Activated naive CD4-positive, alpha-beta T cell treated with anti-CD3 and anti-CD28 coated beads, Interleukin-2, amount 50 U/mL, for 24 hours (primary cell): ENCODE measurements around the gene MPPE1.
"Not testable (repeated sequence)": the region's sequence is repeated elsewhere in the genome, so short reads cannot be mapped to it uniquely, and the experiment has no call there.

Experiments used
- H3K27ac Mint-ChIP-seq: one replicate; pipeline ENCODE4 v1.8.0; 2021; ENCODE audit warnings: mild to moderate bottlenecking, mixed read lengths
- H3K27me3 Mint-ChIP-seq: one replicate; pipeline ENCODE4 v1.8.0; 2021; ENCODE audit warnings: mixed read lengths
- H3K36me3 Mint-ChIP-seq: one replicate; pipeline ENCODE4 v1.8.0; 2021; ENCODE audit warnings: mixed read lengths
- H3K4me1 Mint-ChIP-seq: one replicate; pipeline ENCODE4 v1.8.0; 2021; ENCODE audit warnings: mixed read lengths
- H3K4me3 Mint-ChIP-seq: one replicate; pipeline ENCODE4 v1.8.0; 2021; ENCODE audit warnings: mild to moderate bottlenecking, mixed read lengths
- H3K9me3 Mint-ChIP-seq: one replicate; pipeline ENCODE4 v1.8.0; 2021; ENCODE audit warnings: mixed read lengths

The MPPE1 gene

DNA sequence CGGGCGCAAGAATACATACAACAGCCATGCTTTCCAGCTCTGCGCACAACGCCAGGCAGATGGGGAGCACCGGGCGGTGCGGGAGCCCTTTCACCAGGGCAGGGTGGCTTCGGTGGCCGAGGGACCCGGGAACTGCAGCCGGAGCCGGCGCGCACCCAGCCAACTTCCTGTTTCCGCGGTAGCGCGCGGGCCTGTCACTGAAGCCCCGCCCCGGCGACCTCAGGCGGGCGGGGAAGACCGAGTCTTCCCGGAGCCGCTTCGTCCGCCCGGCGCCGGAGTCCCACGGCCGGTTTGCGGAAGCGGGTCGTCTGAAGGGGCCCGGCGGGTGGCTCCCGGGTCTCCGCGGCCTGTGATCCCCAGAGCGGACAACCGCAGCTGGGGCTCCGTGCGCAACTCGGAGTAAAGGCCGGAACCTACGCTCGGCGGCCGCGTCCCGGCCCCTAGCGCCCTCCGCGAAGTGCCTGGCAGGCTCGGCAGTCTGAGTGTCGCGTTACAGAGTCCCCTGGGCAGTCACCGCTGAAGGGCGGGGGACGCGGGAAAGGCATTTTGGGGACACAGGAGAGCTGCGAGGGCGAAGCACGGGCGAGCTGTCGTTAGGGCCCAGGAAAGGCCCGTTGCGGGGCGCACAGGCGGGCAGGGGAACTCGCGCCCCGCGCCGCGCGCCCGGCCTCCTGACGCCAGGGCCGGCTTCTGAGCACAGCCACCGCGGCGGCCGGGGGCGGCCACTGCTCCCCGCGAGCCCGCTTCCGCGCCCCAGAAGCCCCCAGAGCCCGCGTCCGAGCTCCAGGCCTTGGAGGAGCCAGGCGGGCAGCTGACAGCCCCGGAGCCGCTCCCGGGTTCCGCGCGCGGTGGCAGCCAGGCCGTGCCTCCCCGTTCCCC is at the start of gene MPPE1:
MPPE1 (minus strand) TSS at position 136 of the 879 bp plus-strand sequence. CDS start 11,053 bp downstream, outside the sequence.
- no peaks in the 10 kb centered on the region for H3K27me3 Mint-ChIP-seq
- peaks cover 34% of the 10 kb centered on the region for H3K4me1 Mint-ChIP-seq
- peaks cover 4% of the 10 kb centered on the region for H3K36me3 Mint-ChIP-seq
- no peaks in the 10 kb centered on the region for H3K9me3 Mint-ChIP-seq
- peak within 1 kb of the TSS; percentile 94 for H3K27ac Mint-ChIP-seq
- H3K4me3 Mint-ChIP-seq, result peak within 1 kb of the TSS; percentile 94

- H3K9me3 Mint-ChIP-seq, result peaks cover 7% of the 10 kb centered on the region
- no peaks in the 10 kb centered on the region for H3K27me3 Mint-ChIP-seq
- no peak overlapping the region for H3K4me3 Mint-ChIP-seq
Measured at GRCh38 chr18:11957636-11958035, 49.5 kb upstream of the MPPE1 start.

GRCh38 chr18:11956371-11957308 is 48.5 kb upstream of the MPPE1 start:
- peak overlapping the region; percentile 70 for H3K27ac Mint-ChIP-seq
- peaks cover 2% of the 10 kb centered on the region for H3K36me3 Mint-ChIP-seq
- H3K27me3 Mint-ChIP-seq, result no peaks in the 10 kb centered on the region
- no peaks in the 10 kb centered on the region for H3K4me1 Mint-ChIP-seq
- peaks cover 7% of the 10 kb centered on the region for H3K9me3 Mint-ChIP-seq
- H3K4me3 Mint-ChIP-seq, result no peak overlapping the region

More at GRCh38 chr18:11957636-11958035, 49.5 kb upstream of the MPPE1 start:
- Mint-ChIP-seq H3K36me3 (peaks cover 2% of the 10 kb centered on the region), H3K4me1 (no peaks in the 10 kb centered on the region), H3K27ac (no peak overlapping the region)

GRCh38 chr18:11955239-11956029 is 47.3 kb upstream of the MPPE1 start:
- no peaks in the 10 kb centered on the region for H3K27me3 Mint-ChIP-seq

DNA sequence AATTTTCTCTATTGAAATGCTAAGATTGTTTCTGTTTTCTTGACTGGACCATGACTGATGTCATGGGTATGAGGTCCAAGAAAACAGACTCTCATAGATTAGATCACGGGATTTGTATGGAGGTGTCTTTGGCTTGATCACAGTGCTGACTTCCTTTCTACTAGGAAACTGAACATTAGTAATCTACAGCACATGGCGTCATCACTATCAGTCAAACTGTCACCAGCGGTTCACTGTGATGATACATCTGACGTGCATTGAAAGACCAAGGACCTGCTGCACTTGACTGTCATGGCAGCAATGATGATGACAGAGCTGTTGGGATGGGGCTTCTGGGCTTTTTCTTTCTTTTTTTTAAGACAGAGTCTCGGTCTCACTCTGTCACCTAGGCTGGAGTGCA is 45.0 kb upstream of the MPPE1 start:
- Mint-ChIP-seq H3K27ac (no peak overlapping the region), H3K4me3 (no peak overlapping the region), H3K4me1 (no peaks in the 10 kb centered on the region), H3K36me3 (peaks cover 2% of the 10 kb centered on the region), H3K27me3 (no peaks in the 10 kb centered on the region), H3K9me3 (peaks cover 7% of the 10 kb centered on the region)

More at GRCh38 chr18:11955239-11956029, 47.3 kb upstream of the MPPE1 start:
- Mint-ChIP-seq H3K9me3 (peaks cover 7% of the 10 kb centered on the region), H3K4me3 (no peak overlapping the region), H3K27ac (no peak overlapping the region), H3K36me3 (peaks cover 2% of the 10 kb centered on the region), H3K4me1 (no peaks in the 10 kb centered on the region)

- no peaks in the 10 kb centered on the region for H3K36me3 Mint-ChIP-seq
- H3K27me3 Mint-ChIP-seq, result no peaks in the 10 kb centered on the region
- H3K4me1 Mint-ChIP-seq, result peaks cover 4% of the 10 kb centered on the region
- H3K4me3 Mint-ChIP-seq, result no peak overlapping the region
- no peaks in the 10 kb centered on the region for H3K9me3 Mint-ChIP-seq
- peak overlapping the region; percentile 30 for H3K27ac Mint-ChIP-seq
Measured at GRCh38 chr18:11951390-11951851, 43.3 kb upstream of the MPPE1 start.

DNA sequence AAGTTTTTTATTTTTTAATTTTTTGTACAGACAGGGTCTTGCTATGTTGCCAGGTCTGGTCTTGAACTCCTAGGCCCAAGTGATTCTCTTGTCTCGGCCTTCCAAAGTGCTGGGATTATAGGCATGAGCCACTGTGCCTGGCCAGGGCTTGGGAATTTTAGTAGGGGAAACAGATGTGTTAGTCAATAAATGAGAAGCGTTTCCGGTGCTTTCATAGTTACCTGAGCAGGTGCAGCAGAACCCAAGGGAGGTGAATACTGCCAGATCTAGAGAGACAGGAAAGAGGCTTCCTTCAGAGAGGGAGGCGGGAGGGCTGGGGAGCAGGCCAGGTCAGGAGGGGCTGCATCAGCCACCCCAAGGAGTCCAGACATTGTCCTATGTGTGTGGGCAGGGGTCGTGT is 42.7 kb upstream of the MPPE1 start:
- Mint-ChIP-seq H3K27ac (no peak overlapping the region), H3K9me3 (no peaks in the 10 kb centered on the region), H3K36me3 (no peaks in the 10 kb centered on the region), H3K4me3 (no peak overlapping the region), H3K4me1 (peaks cover 5% of the 10 kb centered on the region), H3K27me3 (no peaks in the 10 kb centered on the region)

GRCh38 chr18:11948852-11949523 is 40.9 kb upstream of the MPPE1 start:
- Mint-ChIP-seq H3K27me3 (no peaks in the 10 kb centered on the region), H3K4me3 (peak overlapping the region; percentile 31), H3K9me3 (no peaks in the 10 kb centered on the region), H3K27ac (no peak overlapping the region), H3K36me3 (no peaks in the 10 kb centered on the region), H3K4me1 (peaks cover 5% of the 10 kb centered on the region)

GRCh38 chr18:11947214-11948191 is 39.4 kb upstream of the MPPE1 start:
- Mint-ChIP-seq H3K4me3 (peak overlapping the region; percentile 86), H3K9me3 (no peaks in the 10 kb centered on the region), H3K27ac (peak overlapping the region; percentile 87), H3K36me3 (no peaks in the 10 kb centered on the region), H3K4me1 (peaks cover 5% of the 10 kb centered on the region), H3K27me3 (no peaks in the 10 kb centered on the region)

DNA sequence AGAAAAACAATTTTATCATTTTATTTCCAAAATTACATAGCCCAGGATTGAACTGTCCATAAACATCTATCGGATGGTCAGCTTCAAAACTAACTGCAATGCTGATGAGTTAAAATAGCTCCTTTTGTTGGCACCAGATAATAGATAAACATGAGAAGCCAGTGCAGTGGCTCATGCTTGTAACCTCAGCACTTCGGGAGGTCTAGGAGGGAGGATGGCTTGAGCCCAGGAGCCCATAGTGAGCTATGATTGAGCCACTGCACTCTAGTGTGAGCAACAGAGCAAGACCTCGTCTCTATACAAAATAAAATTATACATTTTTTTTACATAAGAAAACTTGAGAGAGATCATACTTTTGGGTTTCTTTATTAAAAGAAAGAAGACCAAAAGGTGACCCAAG is 38.6 kb upstream of the MPPE1 start:
- H3K4me1 Mint-ChIP-seq, result peaks cover 5% of the 10 kb centered on the region
- H3K27ac Mint-ChIP-seq, result peak overlapping the region; percentile 74
- no peaks in the 10 kb centered on the region for H3K9me3 Mint-ChIP-seq
- no peaks in the 10 kb centered on the region for H3K36me3 Mint-ChIP-seq
- no peaks in the 10 kb centered on the region for H3K27me3 Mint-ChIP-seq
- H3K4me3 Mint-ChIP-seq, result peak overlapping the region; percentile 44

DNA sequence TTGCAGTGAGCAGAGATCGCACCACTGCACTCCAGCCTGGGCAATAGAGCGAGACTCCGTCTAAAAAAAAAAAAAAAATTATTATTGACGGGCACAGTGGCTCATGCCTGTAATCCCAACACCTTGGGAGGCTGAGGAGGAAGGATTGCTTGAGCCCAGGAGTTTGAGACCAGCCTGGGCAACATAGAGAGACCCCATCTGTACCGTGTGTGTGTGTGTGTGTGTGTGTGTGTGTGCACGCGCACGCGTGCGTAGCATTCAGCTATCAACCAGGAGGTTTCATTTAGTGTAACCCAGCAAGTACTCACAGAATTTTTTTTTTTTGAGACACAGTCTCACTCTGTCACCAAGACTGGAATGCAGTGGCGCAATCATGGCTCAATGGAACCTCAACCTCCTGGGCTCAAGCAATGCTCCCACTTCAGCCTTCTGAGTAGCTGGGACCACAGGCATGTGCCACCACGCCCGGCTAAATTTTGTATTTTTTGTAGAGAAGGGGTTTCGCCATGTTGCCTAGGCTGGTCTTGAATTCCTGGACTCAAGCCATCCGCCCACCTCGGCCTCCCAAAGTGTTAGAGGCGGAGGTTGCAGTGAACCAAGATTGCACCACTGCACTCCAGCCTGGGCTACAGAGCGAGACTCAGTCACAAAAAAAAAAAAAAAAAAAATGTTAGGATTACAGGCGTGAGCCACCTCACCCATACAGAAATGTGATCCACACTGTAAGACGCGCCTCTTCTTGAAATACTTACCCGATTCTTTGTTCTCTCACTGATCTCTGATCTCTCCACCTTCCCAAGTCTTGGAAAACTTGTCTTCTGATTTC is 37.9 kb upstream of the MPPE1 start:
- not testable (repeated sequence) for H3K36me3 Mint-ChIP-seq, H3K4me3 Mint-ChIP-seq, H3K9me3 Mint-ChIP-seq, H3K27me3 Mint-ChIP-seq, H3K27ac Mint-ChIP-seq, H3K4me1 Mint-ChIP-seq

- H3K9me3 Mint-ChIP-seq, result no peaks in the 10 kb centered on the region
- no peak overlapping the region for H3K4me3 Mint-ChIP-seq
- no peak overlapping the region for H3K27ac Mint-ChIP-seq
- H3K36me3 Mint-ChIP-seq, result no peaks in the 10 kb centered on the region
- H3K4me1 Mint-ChIP-seq, result peaks cover 5% of the 10 kb centered on the region
- no peaks in the 10 kb centered on the region for H3K27me3 Mint-ChIP-seq
Measured at GRCh38 chr18:11944786-11945185, 36.7 kb upstream of the MPPE1 start.

- peaks cover 5% of the 10 kb centered on the region for H3K4me1 Mint-ChIP-seq
- no peaks in the 10 kb centered on the region for H3K27me3 Mint-ChIP-seq
- no peak overlapping the region for H3K27ac Mint-ChIP-seq
- H3K9me3 Mint-ChIP-seq, result no peaks in the 10 kb centered on the region
- no peaks in the 10 kb centered on the region for H3K36me3 Mint-ChIP-seq
- no peak overlapping the region for H3K4me3 Mint-ChIP-seq
Measured at GRCh38 chr18:11944252-11944651, 36.1 kb upstream of the MPPE1 start.
